GM18868 (cell line): ENCODE results near the gene PPP2R5B.

Experiments
- ATAC-seq: cut with Tn5 transposase; IDR thresholded peaks from one replicate; pipeline ENCODE4 v1.9.1; 2021; ENCODE audit warnings: mild to moderate bottlenecking, moderate library complexity; ENCODE audit not compliant: unreplicated experiment

Gene PPP2R5B

GRCh38 chr11:64928957-64929356 is 4.5 kb downstream of the PPP2R5B start:
- no peak for ATAC-seq

GRCh38 chr11:64929625-64930024 is 5.1 kb downstream of the PPP2R5B start:
- ATAC-seq: no peak

DNA sequence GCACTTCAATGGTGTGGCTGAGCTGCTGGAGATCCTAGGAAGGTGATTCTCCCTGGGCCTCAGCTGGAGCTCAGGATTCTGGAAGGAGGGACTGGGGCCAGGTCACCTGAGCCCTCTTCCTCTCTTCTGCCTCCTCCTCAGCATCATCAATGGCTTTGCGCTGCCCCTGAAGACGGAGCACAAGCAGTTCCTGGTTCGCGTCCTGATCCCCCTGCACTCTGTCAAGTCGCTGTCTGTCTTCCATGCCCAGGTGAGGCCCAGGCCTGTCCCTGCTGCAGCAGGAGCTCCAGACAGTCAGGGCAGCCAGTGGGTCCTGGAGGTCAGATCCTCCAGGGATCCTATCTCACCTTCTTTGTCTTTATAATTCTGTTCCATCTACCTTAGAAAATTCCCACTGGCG is 5.9 kb downstream of the PPP2R5B start:
- no peak for ATAC-seq

- no peak for ATAC-seq
Measured at GRCh38 chr11:64931290-64931689, 6.8 kb downstream of the PPP2R5B start.

- no peak for ATAC-seq
Measured at GRCh38 chr11:64932324-64932723, 7.8 kb downstream of the PPP2R5B start.

DNA sequence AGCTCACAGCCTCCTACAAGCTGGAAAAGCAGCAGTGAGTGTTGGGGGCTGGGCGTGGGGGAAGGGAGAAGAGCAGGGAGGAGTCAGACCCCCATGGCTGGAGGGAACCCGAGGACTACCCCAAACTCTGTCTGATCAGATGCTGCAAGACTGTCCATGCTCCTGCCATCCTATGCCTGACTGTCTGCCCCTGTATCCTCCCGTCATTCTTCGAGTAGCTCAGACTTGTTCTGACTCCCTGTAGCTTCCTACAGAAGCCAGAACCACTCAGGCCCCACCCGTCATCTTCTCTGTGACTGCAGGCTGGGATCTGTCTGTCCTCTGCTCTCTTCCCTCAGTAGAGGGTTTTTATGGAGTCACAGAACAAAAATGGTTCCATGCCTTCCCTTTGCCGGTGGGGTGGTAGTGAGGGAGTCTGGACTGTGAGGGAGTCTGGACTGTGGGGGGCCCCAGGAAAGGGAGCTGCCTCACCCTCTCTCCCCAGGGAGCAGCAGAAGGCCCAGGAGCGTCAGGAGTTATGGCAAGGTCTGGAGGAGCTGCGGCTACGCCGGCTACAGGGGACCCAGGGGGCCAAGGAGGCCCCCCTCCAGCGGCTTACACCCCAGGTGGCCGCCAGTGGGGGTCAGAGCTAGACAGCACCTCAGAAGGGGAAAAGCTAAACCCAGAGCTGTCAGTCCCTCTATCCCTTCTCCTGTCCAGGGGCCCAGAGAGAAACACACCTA is 8.9 kb downstream of the PPP2R5B start:
- no peak for ATAC-seq

GRCh38 chr11:64933935-64934681 is 9.6 kb downstream of the PPP2R5B start:
- ATAC-seq: no peak

GRCh38 chr11:64934682-64935358 is 10.3 kb downstream of the PPP2R5B start:
- no peak for ATAC-seq

DNA sequence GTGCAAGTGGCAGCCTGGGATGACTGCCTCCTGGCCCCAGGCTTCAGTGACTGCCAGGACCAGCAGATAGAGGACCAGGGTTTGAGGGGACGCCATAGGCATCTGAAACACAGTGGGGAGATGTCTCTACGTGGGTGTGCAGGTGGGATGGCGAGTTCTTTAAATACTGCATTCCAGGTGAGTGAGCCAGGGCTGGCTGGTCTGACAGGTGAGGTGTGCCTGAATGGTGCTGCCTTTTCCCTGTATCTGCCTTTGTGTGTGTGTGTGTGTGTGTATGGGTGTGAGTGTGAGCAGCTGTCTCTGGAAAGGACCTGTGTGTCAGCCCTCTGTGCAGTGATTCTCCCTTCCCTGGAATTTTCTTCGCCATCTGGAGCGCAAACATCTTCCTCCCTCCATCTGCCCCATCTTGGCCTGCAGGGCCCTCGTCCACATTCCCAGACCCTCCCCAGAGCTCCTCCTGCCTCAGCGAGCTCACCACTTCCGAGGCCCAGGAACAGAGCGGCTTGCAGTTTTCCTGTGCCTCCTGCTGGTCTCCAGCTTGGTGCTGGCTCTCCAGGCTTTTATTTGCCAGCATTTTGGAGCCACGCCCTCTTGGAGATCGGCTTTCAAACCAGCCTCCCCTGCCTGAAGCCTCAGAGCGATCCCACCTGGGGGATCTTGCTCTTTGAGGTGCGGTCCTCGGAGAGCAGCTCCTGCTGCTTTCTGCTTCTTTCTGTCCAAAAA is 11.0 kb downstream of the PPP2R5B start, which contains the start of gene GPHA2:
TSS of gene GPHA2 (minus strand) at position 535 of the 723 bp plus-strand sequence. CDS start at position 102, 433 bp downstream.
- ATAC-seq: no peak

DNA sequence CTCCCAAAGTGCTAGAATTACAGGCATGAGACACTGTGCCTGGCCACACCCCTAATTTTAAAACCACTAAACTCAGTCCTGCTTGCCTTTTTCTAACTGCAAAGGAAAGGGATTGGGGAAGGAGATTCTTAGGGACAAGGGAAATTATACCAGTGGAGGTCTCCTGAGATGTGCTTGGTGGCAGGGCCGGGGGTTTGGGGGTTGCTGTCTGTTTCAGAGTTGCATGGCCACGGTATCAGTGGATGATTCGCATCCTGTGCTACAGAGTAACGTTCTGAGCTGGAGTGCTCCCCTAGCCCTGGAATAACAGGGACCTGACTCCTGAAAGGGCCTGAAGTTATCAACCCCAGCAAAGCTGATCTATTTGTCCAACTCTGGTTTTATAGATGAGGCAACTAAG is 12.1 kb downstream of the PPP2R5B start:
- ATAC-seq: no peak

DNA sequence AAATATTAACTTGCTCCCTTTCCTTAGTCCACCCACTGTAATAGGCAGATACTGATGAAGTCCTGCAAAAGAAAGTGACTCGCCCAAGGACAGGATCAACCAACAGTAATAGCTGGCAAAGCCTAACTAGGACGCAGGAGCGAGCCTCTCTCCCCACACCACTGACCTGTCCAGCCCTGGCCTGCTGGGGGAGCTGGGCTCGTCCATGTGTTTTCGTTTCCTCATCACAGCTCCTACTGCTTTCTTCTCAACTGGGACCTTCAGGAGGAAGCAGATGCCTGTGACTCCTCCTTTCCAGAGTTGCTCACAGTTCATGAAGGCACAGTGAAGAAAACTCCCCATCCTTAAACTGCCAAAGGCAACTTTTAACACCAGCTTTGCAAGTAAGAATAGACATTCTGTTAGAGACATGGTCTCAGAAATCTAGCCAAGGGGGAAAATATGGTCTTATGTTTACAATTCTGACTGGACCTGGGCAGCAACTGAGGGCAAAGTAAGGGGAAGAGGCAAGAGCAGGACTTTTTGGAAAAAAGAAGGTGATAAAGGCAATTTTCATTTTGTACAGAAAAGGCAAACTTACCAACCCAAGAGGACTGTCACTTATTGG is 22.8 kb downstream of the PPP2R5B start:
- no peak for ATAC-seq

- ATAC-seq: no peak
Measured at GRCh38 chr11:64951529-64951928, 27.0 kb downstream of the PPP2R5B start.

- no peak for ATAC-seq
Measured at GRCh38 chr11:64954201-64954600, 29.7 kb downstream of the PPP2R5B start.

GRCh38 chr11:64959498-64959897 is 35.0 kb downstream of the PPP2R5B start:
- no peak for ATAC-seq

DNA sequence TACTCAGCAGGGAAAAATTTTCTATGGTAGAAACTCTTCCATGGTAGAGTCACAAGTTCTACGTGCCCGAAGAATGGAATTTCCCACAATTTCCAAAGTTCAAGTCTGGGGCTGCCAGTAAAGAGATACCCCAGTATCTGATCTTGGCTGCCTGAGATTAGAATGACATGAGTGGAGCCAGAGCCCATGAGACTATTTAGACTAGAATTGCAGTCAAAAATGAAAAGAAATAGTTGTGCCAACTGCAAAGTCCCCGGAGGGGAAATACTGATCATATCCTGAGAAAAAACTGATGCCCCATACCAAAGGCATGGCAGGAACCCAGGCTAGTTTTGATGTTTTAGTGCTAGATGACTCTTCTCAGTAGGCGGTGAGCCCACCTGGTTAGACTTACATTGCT is 36.2 kb downstream of the PPP2R5B start:
- no peak for ATAC-seq

DNA sequence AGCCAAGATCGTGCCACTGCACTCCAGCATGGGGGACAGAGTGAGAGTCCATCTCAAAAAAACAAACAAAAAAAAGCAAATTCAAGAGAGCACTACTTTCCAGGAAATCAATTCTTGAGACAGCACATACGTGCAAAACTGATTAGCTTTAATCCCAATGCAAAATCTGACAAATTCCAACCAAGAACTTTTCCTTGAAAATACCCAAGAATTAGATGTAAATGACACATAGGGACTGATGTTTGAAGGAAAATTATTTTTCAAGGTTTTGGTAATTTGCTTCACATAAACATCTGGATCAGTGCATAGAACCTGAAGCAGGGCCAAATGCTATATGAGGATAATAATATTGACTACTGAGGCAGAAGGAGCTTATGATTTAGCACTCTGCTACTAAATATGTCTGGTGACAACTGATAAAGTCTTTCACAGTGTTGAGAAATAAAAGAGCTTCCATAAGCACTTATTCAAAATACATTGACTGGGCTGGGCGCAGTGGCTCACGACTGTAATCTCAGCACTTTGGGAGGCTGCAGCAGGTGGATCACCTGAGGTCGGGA is 38.7 kb downstream of the PPP2R5B start:
- ATAC-seq: no peak

DNA sequence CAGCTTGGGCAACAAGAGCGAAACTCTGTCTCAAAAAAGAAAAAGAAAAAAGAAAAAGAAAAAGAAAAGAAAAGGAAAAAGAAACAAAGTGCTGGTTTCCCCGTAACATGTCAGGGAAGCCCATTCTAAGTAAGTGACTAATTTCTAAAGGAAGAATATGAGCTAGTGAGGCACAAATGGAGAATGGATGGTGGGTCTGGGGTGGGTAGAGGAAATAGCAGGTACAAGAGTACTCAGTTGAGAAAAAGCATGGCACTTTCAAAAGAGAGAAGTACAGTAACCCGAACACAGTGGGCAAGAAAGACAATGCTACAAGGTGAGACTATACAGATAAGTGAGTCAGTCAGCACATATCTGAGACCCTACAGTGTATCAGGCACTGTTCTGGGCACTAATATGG is 42.9 kb downstream of the PPP2R5B start:
- no peak for ATAC-seq

- ATAC-seq: no peak
Measured at GRCh38 chr11:64969209-64969608, 44.7 kb downstream of the PPP2R5B start.

GRCh38 chr11:64970731-64971151 is 46.3 kb downstream of the PPP2R5B start:
- ATAC-seq: no peak
